ENCODE results near the gene ZNF644.
"Not testable (repeated sequence)": the region's sequence is repeated elsewhere in the genome, so short reads cannot be mapped to it uniquely, and the experiment has no call there.

ZNF644 gene

GRCh38 chr1:90919190-90919719 lies 102.6 kb downstream of the ZNF644 start:
- no peak for DNase-seq (ENCODE audit: low read depth in 2 of 2)
- no peak overlapping the region for H3K4me3 ChIP-seq (replicated peaks in 1 of 2; ENCODE audit: low read depth in 2 of 2, low read length in 2 of 2)
- TF ChIP-seq, protein P1, sequence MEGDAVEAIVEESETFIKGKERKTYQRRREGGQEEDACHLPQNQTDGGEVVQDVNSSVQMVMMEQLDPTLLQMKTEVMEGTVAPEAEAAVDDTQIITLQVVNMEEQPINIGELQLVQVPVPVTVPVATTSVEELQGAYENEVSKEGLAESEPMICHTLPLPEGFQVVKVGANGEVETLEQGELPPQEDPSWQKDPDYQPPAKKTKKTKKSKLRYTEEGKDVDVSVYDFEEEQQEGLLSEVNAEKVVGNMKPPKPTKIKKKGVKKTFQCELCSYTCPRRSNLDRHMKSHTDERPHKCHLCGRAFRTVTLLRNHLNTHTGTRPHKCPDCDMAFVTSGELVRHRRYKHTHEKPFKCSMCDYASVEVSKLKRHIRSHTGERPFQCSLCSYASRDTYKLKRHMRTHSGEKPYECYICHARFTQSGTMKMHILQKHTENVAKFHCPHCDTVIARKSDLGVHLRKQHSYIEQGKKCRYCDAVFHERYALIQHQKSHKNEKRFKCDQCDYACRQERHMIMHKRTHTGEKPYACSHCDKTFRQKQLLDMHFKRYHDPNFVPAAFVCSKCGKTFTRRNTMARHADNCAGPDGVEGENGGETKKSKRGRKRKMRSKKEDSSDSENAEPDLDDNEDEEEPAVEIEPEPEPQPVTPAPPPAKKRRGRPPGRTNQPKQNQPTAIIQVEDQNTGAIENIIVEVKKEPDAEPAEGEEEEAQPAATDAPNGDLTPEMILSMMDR (IDR thresholded peaks at IDR 0.05; ENCODE audit: low read depth, low read length) = no peak

DNA sequence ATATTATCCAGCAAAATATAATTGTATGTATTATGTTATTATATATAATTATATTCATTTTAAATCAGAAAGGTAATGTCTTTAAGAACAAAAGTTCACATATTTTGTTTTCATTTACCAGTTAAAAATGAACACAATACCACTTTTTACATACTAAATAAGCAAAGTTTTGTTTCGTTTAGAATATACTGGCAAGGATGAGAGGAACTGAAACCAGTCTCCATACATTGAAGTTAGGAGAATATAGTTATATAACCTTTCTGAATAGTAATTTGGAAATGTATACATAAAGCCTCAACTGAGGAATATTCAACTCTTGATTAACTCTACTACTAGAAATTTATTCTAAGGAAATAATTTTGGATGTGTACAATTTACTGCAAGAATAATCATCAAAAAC lies 110.5 kb downstream of the ZNF644 start:
- TF ChIP-seq, protein P1 (IDR thresholded peaks at IDR 0.05; ENCODE audit: low read depth, low read length) = no peak
- DNase-seq (ENCODE audit: low read depth in 2 of 2) = no peak
- no peak overlapping the region for H3K4me3 ChIP-seq (replicated peaks in 1 of 2; ENCODE audit: low read depth in 2 of 2, low read length in 2 of 2)

GRCh38 chr1:90902672-90903071 lies 119.2 kb downstream of the ZNF644 start:
- no peak for DNase-seq (ENCODE audit: low read depth in 2 of 2)
- TF ChIP-seq, protein P1 (IDR thresholded peaks at IDR 0.05; ENCODE audit: low read depth, low read length) = no peak
- no peak overlapping the region for H3K4me3 ChIP-seq (replicated peaks in 1 of 2; ENCODE audit: low read depth in 2 of 2, low read length in 2 of 2)

GRCh38 chr1:90899263-90899662 lies 122.6 kb downstream of the ZNF644 start:
- no peak for DNase-seq (ENCODE audit: low read depth in 2 of 2)
- TF ChIP-seq, protein P1 (IDR thresholded peaks at IDR 0.05; ENCODE audit: low read depth, low read length) = no peak
- H3K4me3 ChIP-seq (replicated peaks in 1 of 2; ENCODE audit: low read depth in 2 of 2, low read length in 2 of 2) = no peak overlapping the region

- not testable (repeated sequence) for H3K4me3 ChIP-seq (replicated peaks in 1 of 2; ENCODE audit: low read depth in 2 of 2, low read length in 2 of 2); DNase-seq (ENCODE audit: low read depth in 2 of 2)
These were observed 128.2 kb downstream of the ZNF644 start for GRCh38 chr1:90893679-90894078.

DNA sequence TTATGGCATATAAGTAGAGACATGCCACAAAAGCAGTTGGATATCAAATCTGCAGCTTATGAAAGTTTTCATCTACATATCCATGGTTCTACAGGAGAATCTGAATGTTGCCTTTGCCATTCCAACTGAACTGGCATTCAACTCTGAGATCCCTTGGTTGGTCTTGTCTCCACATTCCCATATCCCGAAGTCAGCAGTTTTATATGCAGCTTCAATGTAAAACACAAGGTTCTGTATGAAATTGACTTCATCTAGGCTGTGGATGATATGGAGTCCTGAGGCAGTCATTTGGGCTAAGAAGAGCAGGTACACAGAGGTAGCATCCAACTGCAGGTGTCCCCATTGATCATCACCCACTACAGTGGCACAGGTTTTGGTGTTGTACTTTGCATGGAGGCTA lies 129.0 kb downstream of the ZNF644 start:
- not testable (repeated sequence) for H3K4me3 ChIP-seq (replicated peaks in 1 of 2; ENCODE audit: low read depth in 2 of 2, low read length in 2 of 2); DNase-seq (ENCODE audit: low read depth in 2 of 2)

GRCh38 chr1:90892196-90892595 lies 129.6 kb downstream of the ZNF644 start:
- not testable (repeated sequence) for H3K4me3 ChIP-seq (replicated peaks in 1 of 2; ENCODE audit: low read depth in 2 of 2, low read length in 2 of 2); DNase-seq (ENCODE audit: low read depth in 2 of 2)

DNA sequence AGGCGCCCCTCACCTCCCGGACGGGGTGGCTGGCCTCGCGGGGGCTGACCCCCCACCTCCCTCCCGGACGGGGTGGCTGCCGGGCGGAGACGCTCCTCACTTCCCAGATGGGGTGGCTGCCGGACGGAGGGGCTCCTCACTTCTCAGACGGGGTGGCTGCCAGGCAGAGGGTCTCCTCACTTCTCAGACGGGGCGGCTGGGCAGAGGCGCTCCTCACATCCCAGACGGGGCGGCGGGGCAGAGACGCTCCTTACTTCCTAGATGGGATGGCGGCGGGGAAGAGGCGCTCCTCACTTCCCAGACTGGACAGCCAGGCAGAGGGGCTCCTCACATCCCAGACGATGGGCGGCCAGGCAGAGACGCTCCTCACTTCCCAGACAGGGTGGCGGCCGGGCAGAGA lies 130.1 kb downstream of the ZNF644 start:
- DNase-seq (ENCODE audit: low read depth in 2 of 2); H3K4me3 ChIP-seq (replicated peaks in 1 of 2; ENCODE audit: low read depth in 2 of 2, low read length in 2 of 2): not testable (repeated sequence)

- TF ChIP-seq, protein P1 (IDR thresholded peaks at IDR 0.05; ENCODE audit: low read depth, low read length) = no peak
- H3K4me3 ChIP-seq (replicated peaks in 1 of 2; ENCODE audit: low read depth in 2 of 2, low read length in 2 of 2) = no peak overlapping the region
- no peak for DNase-seq (ENCODE audit: low read depth in 2 of 2)
These were observed 139.6 kb downstream of the ZNF644 start for GRCh38 chr1:90882221-90882620.

All from cardiac fibroblast (primary cell).